ENCODE data around the gene TLX2.

TLX2 gene

DNA sequence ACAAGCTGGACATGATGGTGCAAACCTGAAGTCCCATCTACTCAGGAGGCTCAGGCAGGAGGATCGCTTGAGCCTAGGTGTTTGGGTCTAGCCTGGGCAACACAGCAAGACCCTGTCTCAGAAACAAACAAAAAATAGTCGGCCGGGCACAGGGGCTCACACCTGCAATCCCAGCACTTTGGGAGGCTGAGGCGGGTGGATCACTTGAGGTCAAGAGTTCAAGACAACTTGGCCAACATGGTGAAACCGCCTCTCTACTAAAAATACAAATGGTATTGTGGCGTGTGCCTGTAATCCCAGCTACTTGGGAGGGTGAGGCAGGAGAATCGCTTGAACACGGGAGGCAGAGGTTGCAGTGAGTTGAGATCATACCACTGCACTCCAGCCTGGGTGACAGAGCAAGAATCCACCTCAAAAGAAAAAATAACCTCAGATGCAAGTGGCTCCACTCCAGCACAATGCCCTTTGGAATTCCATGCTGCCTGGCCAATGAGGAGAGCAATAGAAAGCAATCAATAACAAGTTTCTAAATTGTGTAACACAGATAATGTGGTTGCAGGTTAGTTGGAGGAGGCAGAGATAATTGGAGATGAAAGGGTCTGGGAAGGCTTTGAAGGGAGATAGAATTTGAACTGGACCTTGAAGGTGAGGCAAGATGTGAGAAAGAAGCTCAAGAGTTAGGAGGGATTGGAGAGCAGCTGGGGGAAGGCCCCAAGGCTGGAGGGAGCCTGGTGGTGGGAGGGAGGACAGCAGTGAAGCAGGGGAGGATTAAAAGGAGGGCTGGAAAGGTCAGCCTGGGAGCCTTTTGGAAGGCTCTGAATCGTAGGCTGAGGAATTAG lies 25.4 kb upstream of the TLX2 start:
- peaks cover 4% of the 10 kb centered on the region for H3K79me2 ChIP-seq (ENCODE audit: low read length)
- no peaks in the 10 kb centered on the region for H3K27me3 ChIP-seq (replicated peaks; ENCODE audit: insufficient read depth, low read length)
- H3K4me3 ChIP-seq (ENCODE audit: low read length): no peak overlapping the region
- H3K36me3 ChIP-seq (replicated peaks; ENCODE audit: insufficient read depth, low read length): no peaks in the 10 kb centered on the region
- H3K4me2 ChIP-seq (ENCODE audit: low read depth, low read length): no peak overlapping the region
- TF ChIP-seq EZH2phosphoT487 (IDR thresholded peaks at IDR 0.05; ENCODE audit: low read length): no peak
- TF ChIP-seq EZH2 (optimal IDR thresholded peaks at IDR 0.05; ENCODE audit: low read depth, low read length): no peak
- no peak for TF ChIP-seq CTCF (IDR thresholded peaks at IDR 0.05; ENCODE audit: low read length)
- H3K27ac ChIP-seq (ENCODE audit: low read length): no peak overlapping the region
- H4K20me1 ChIP-seq (ENCODE audit: insufficient read depth, low read length): no peaks in the 10 kb centered on the region
- no peak for DNase-seq
- no peaks in the 10 kb centered on the region for H3K9me2 ChIP-seq (replicated peaks; ENCODE audit: insufficient read depth, low read length)
- H2AFZ ChIP-seq (ENCODE audit: low read length): no peak overlapping the region
- no peaks in the 10 kb centered on the region for H3K4me1 ChIP-seq (ENCODE audit: low read length)
- H3K9me3 ChIP-seq (replicated peaks; ENCODE audit: insufficient read depth, low read length): no peaks in the 10 kb centered on the region
- no peak overlapping the region for H3K9ac ChIP-seq (ENCODE audit: low read length)
- no peaks in the 10 kb centered on the region for H3F3A ChIP-seq (ENCODE audit: insufficient read depth, low read length)

GRCh38 chr2:74489906-74490305 lies 24.3 kb upstream of the TLX2 start:
- H4K20me1 ChIP-seq (ENCODE audit: insufficient read depth, low read length): no peaks in the 10 kb centered on the region
- H3K79me2 ChIP-seq (ENCODE audit: low read length): peaks cover 2% of the 10 kb centered on the region; the same call in 1 of the 2 replicates
- no peak overlapping the region for H3K4me2 ChIP-seq (ENCODE audit: low read depth, low read length)
- no peak overlapping the region for H3K9ac ChIP-seq (ENCODE audit: low read length)
- DNase-seq: no peak
- TF ChIP-seq EZH2 (optimal IDR thresholded peaks at IDR 0.05; ENCODE audit: low read depth, low read length) (no peak), CTCF (IDR thresholded peaks at IDR 0.05; ENCODE audit: low read length) (no peak), EZH2phosphoT487 (IDR thresholded peaks at IDR 0.05; ENCODE audit: low read length) (no peak)
- no peaks in the 10 kb centered on the region for H3K9me2 ChIP-seq (replicated peaks; ENCODE audit: insufficient read depth, low read length)
- no peak overlapping the region for H3K4me3 ChIP-seq (ENCODE audit: low read length)
- no peaks in the 10 kb centered on the region for H3K27me3 ChIP-seq (replicated peaks; ENCODE audit: insufficient read depth, low read length)
- H3K36me3 ChIP-seq (replicated peaks; ENCODE audit: insufficient read depth, low read length): no peaks in the 10 kb centered on the region
- no peak overlapping the region for H3K27ac ChIP-seq (ENCODE audit: low read length)
- H3K9me3 ChIP-seq (replicated peaks; ENCODE audit: insufficient read depth, low read length): no peaks in the 10 kb centered on the region
- no peaks in the 10 kb centered on the region for H3K4me1 ChIP-seq (ENCODE audit: low read length)
- no peak overlapping the region for H2AFZ ChIP-seq (ENCODE audit: low read length)
- H3F3A ChIP-seq (ENCODE audit: insufficient read depth, low read length): no peaks in the 10 kb centered on the region

DNA sequence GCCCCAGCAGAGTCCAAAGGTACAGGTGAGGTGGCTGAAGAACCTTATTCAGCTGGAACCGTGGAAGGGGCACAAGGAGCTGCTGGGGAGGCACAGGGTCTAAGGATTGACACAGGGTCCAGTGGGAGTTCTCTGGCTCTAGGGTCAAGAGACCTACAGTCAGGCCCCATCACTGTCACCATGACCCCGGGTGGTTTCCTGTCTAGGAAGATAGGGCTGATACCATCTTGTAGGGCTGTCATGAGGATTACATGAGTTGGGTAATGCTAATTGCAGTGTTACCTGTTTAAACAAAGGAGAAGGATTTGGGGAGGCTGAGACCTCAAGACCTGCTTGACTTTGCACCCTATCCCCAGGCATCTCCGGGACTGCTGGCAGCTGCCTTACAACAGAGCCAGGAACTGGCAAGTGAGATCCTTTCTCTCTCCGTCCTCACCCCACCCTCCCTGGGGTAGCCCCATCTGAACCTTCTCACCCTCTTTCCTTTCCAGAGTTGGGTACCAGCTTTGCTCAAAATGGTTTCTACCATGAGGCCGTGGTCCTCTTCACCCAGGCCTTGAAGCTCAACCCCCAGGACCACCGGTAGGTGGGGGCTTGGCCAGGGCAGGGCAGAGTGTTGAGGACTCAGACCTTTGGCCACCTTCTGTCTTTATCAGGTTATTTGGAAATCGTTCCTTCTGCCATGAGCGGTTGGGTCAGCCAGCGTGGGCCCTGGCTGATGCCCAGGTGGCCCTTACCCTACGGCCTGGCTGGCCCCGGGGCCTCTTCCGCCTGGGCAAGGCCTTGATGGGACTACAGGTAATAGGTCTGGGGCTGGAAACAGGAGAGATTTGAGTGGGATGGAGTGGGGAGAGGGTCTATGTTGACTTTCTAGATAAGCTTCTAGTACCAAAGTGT lies 22.4 kb upstream of the TLX2 start:
- H3K9me2 ChIP-seq (replicated peaks; ENCODE audit: insufficient read depth, low read length): no peaks in the 10 kb centered on the region
- no peak overlapping the region for H3K9ac ChIP-seq (ENCODE audit: low read length)
- H2AFZ ChIP-seq (ENCODE audit: low read length): no peak overlapping the region
- no peaks in the 10 kb centered on the region for H3F3A ChIP-seq (ENCODE audit: insufficient read depth, low read length)
- H3K27ac ChIP-seq (ENCODE audit: low read length): no peak overlapping the region
- no peaks in the 10 kb centered on the region for H3K27me3 ChIP-seq (replicated peaks; ENCODE audit: insufficient read depth, low read length)
- H3K9me3 ChIP-seq (replicated peaks; ENCODE audit: insufficient read depth, low read length): no peaks in the 10 kb centered on the region
- no peaks in the 10 kb centered on the region for H3K4me1 ChIP-seq (ENCODE audit: low read length)
- no peak for DNase-seq
- no peak for TF ChIP-seq EZH2phosphoT487 (IDR thresholded peaks at IDR 0.05; ENCODE audit: low read length)
- no peak for TF ChIP-seq CTCF (IDR thresholded peaks at IDR 0.05; ENCODE audit: low read length)
- TF ChIP-seq EZH2 (optimal IDR thresholded peaks at IDR 0.05; ENCODE audit: low read depth, low read length): no peak
- no peaks in the 10 kb centered on the region for H3K36me3 ChIP-seq (replicated peaks; ENCODE audit: insufficient read depth, low read length)
- H3K79me2 ChIP-seq (ENCODE audit: low read length): no peaks in the 10 kb centered on the region
- H3K4me3 ChIP-seq (ENCODE audit: low read length): no peak overlapping the region
- no peaks in the 10 kb centered on the region for H4K20me1 ChIP-seq (ENCODE audit: insufficient read depth, low read length)
- H3K4me2 ChIP-seq (ENCODE audit: low read depth, low read length): no peak overlapping the region
